Activated CD4-positive, alpha-beta T cell treated with anti-CD3 and anti-CD28 coated beads for 36 hours (primary cell): Measurements from ENCODE around the gene HSFX4. TPM values are rescaled to one million over a fixed set of nuclear protein-coding genes. Genes with fewer than 3 reads are reported as not detected.
"Not testable (repeated sequence)": the region's sequence is repeated elsewhere in the genome, so short reads cannot be mapped to it uniquely, and the experiment has no call there.

Experiments used
- ATAC-seq: fragments of 200-7000 bp; cut with Tn5 transposase; one replicate; pipeline ENCODE4 v1.10.0; 2021; ENCODE audit warnings: mild to moderate bottlenecking, moderate library complexity
- CTCF ChIA-PET: fragments of 350-600 bp; sonication (Branson Sonifier 250); formaldehyde crosslinking; loops from one replicate; lab custom pipeline; 2021; ENCODE audit warnings: antibody characterized with exemption; lab: Charles Lee
- POLR2A ChIA-PET: fragments of 350-600 bp; sonication (Branson Sonifier 250); formaldehyde crosslinking; loops from one replicate; lab custom pipeline; 2021; ENCODE audit warnings: antibody characterized with exemption, inconsistent platforms; lab: Charles Lee
- DNase-seq: peaks from one replicate; pipeline ENCODE4 v3.0.0-alpha.2; 2020
- H3K27ac Mint-ChIP-seq: one replicate; pipeline ENCODE4 v1.8.0; 2021; ENCODE audit warnings: mixed read lengths
- H3K27me3 Mint-ChIP-seq: one replicate; pipeline ENCODE4 v1.8.0; 2021; ENCODE audit warnings: mixed read lengths
- H3K36me3 Mint-ChIP-seq: one replicate; pipeline ENCODE4 v1.8.0; 2021; ENCODE audit warnings: low read depth, mixed read lengths
- H3K4me1 Mint-ChIP-seq: one replicate; pipeline ENCODE4 v1.8.0; 2021; ENCODE audit warnings: mixed read lengths
- H3K4me3 Mint-ChIP-seq: one replicate; pipeline ENCODE4 v1.8.0; 2021; ENCODE audit warnings: mild to moderate bottlenecking, moderate library complexity, mixed read lengths
- H3K9me3 Mint-ChIP-seq: one replicate; pipeline ENCODE4 v1.8.0; 2021; ENCODE audit warnings: low read depth, mixed read lengths
- intact Hi-C, 2 experiments: fragments of 100-400 bp; cut with DNase I in 1 of 2; cut with micrococcal nuclease in 1 of 2; formaldehyde crosslinking; loops; one replicate each; pipeline versions ENCODE4 v1.14.2 to v1.15.1; 2022 to 2024; cut with DNase I, micrococcal nuclease
- total RNA-seq, 2 experiments: library from RNA; stranded (reverse); gene quantifications; one replicate each; pipeline ENCODE4 v1.2.3, GENCODE V29; 2021

The HSFX4 gene
- total RNA-seq, 2 experiments from 2014 or later: not detected

GRCh38 chrX:149938881-149939654, 9.7 kb downstream of the HSFX4 start:
- no peaks in the 10 kb centered on the region for H3K27me3 Mint-ChIP-seq
- POLR2A ChIA-PET: interaction anchor here (1.8 to 3.1 kb wide), 2 partner anchors 399 to 754 kb away, joined by 4 to 30 read pairs; partner anchors contain the start of genes EOLA1 and MTMR1
- H3K4me1 Mint-ChIP-seq: peaks cover 3% of the 10 kb centered on the region
- H3K27ac Mint-ChIP-seq: no peak overlapping the region
- DNase-seq (peak; percentile 94), ATAC-seq (peak; percentile 18)
- intact Hi-C loops: loop anchor here in 1 of 2 experiments (2.0 to 5.0 kb wide), 3 partner anchors 66 to 753 kb away; partner anchors contain the start of genes MTM1 and MTMR1
- H3K4me3 Mint-ChIP-seq: peak overlapping the region; percentile 82
- H3K36me3 Mint-ChIP-seq: peaks cover 2% of the 10 kb centered on the region
- no peaks in the 10 kb centered on the region for H3K9me3 Mint-ChIP-seq
- CTCF ChIA-PET: interaction anchor here (1.0 to 1.1 kb wide), 3 partner anchors 26 to 421 kb away, joined by 3 to 4 read pairs (median 3); no protein-coding TSS in a partner anchor

- H3K27ac Mint-ChIP-seq: peak overlapping the region; percentile 88
- H3K9me3 Mint-ChIP-seq: no peaks in the 10 kb centered on the region
- intact Hi-C loops: loop anchor here in 1 of 2 experiments (2.0 to 5.0 kb wide), 3 partner anchors 67 to 753 kb away; partner anchors contain the start of genes MTM1 and MTMR1
- peak overlapping the region; percentile 81 for H3K4me3 Mint-ChIP-seq
- peaks cover 3% of the 10 kb centered on the region for H3K4me1 Mint-ChIP-seq
- H3K36me3 Mint-ChIP-seq: no peaks in the 10 kb centered on the region
- H3K27me3 Mint-ChIP-seq: no peaks in the 10 kb centered on the region
- ChIA-PET POLR2A (interaction anchor here (1.3 to 3.1 kb wide), 3 partner anchors 399 to 754 kb away, joined by 4 to 30 read pairs (median 6); partner anchors contain the start of genes EOLA1 and MTMR1), CTCF (interaction anchor here (0.9 kb wide), 1 partner anchor 400 kb away, joined by 3 read pairs; no protein-coding TSS in a partner anchor)
- DNase-seq (no peak), ATAC-seq (peak; percentile 26)
Observed at GRCh38 chrX:149939655-149939904, 10.2 kb downstream of the HSFX4 start.

- Mint-ChIP-seq H3K4me1 (peaks cover 3% of the 10 kb centered on the region), H3K4me3 (peak overlapping the region; percentile 81), H3K27me3 (no peaks in the 10 kb centered on the region), H3K27ac (peak overlapping the region; percentile 88), H3K36me3 (no peaks in the 10 kb centered on the region), H3K9me3 (no peaks in the 10 kb centered on the region)
- ATAC-seq: peak; percentile 57
- POLR2A ChIA-PET: interaction anchor here (0.7 to 3.1 kb wide), 4 partner anchors 400 to 753 kb away, joined by 3 to 30 read pairs (median 5); partner anchors contain the start of genes EOLA1 and MTMR1
- peak; percentile 95 for DNase-seq
- CTCF ChIA-PET: interaction anchor here (0.6 to 1.1 kb wide), 4 partner anchors 10 to 423 kb away, joined by 3 to 6 read pairs (median 4); partner anchors contain the start of gene MAMLD1
- intact Hi-C loops: loop anchor here in 1 of 2 experiments (2.0 to 5.0 kb wide), 3 partner anchors 67 to 752 kb away; partner anchors contain the start of genes MTM1 and MTMR1
Observed at GRCh38 chrX:149939905-149940673, 10.7 kb downstream of the HSFX4 start.

- DNase-seq, H3K36me3 Mint-ChIP-seq, intact Hi-C loops, ATAC-seq, H3K27me3 Mint-ChIP-seq, H3K9me3 Mint-ChIP-seq, H3K4me1 Mint-ChIP-seq: not testable (repeated sequence)
- CTCF ChIA-PET: interaction anchor here (0.6 to 1.1 kb wide), 3 partner anchors 10 to 422 kb away, joined by 3 to 6 read pairs (median 4); partner anchors contain the start of gene MAMLD1
- Mint-ChIP-seq H3K27ac (peak overlapping the region; percentile 88), H3K4me3 (peak overlapping the region; percentile 81)
- POLR2A ChIA-PET: interaction anchor here (0.7 to 3.1 kb wide), 3 partner anchors 401 to 674 kb away, joined by 3 to 30 read pairs (median 6); partner anchors contain the start of gene EOLA1
Observed at GRCh38 chrX:149940674-149941024, 11.3 kb downstream of the HSFX4 start.

- H3K4me1 Mint-ChIP-seq, intact Hi-C loops, H3K27me3 Mint-ChIP-seq, CTCF ChIA-PET, ATAC-seq, H3K36me3 Mint-ChIP-seq, DNase-seq, H3K27ac Mint-ChIP-seq, POLR2A ChIA-PET, H3K4me3 Mint-ChIP-seq, H3K9me3 Mint-ChIP-seq: not testable (repeated sequence)
Observed at GRCh38 chrX:149945087-149945670, 15.8 kb downstream of the HSFX4 start.

- H3K27me3 Mint-ChIP-seq, H3K9me3 Mint-ChIP-seq, intact Hi-C loops, DNase-seq, H3K27ac Mint-ChIP-seq, CTCF ChIA-PET, H3K36me3 Mint-ChIP-seq, H3K4me3 Mint-ChIP-seq, POLR2A ChIA-PET, ATAC-seq, H3K4me1 Mint-ChIP-seq: not testable (repeated sequence)
Observed at GRCh38 chrX:149945820-149946219, 16.4 kb downstream of the HSFX4 start.

- DNase-seq, H3K4me1 Mint-ChIP-seq, H3K9me3 Mint-ChIP-seq, H3K27me3 Mint-ChIP-seq, intact Hi-C loops, ATAC-seq, H3K27ac Mint-ChIP-seq, H3K36me3 Mint-ChIP-seq, CTCF ChIA-PET, H3K4me3 Mint-ChIP-seq, POLR2A ChIA-PET: not testable (repeated sequence)
Observed at GRCh38 chrX:149946932-149947331, 17.6 kb downstream of the HSFX4 start.

- ATAC-seq (no peak), DNase-seq (no peak)
- POLR2A ChIA-PET: no interaction called here
- no peak overlapping the region for H3K27ac Mint-ChIP-seq
- no peaks in the 10 kb centered on the region for H3K27me3 Mint-ChIP-seq
- H3K9me3 Mint-ChIP-seq: no peaks in the 10 kb centered on the region
- intact Hi-C loops: no loop called here
- CTCF ChIA-PET: interaction anchor here (0.9 kb wide), 1 partner anchor 199 kb away, joined by 3 read pairs; no protein-coding TSS in a partner anchor
- H3K4me3 Mint-ChIP-seq: no peak overlapping the region
- no peaks in the 10 kb centered on the region for H3K36me3 Mint-ChIP-seq
- no peaks in the 10 kb centered on the region for H3K4me1 Mint-ChIP-seq
Observed at GRCh38 chrX:149948016-149948415, 18.6 kb downstream of the HSFX4 start.

- Mint-ChIP-seq H3K9me3 (no peaks in the 10 kb centered on the region), H3K4me3 (no peak overlapping the region), H3K36me3 (no peaks in the 10 kb centered on the region), H3K27me3 (no peaks in the 10 kb centered on the region), H3K4me1 (no peaks in the 10 kb centered on the region), H3K27ac (no peak overlapping the region)
- DNase-seq: no peak
- ChIA-PET CTCF (interaction anchor here (0.7 to 1.1 kb wide), 4 partner anchors 10 to 733 kb away, joined by 3 to 4 read pairs (median 4); partner anchors contain the start of genes EOLA1 and EOLA2), POLR2A (no interaction called here)
- intact Hi-C loops: loop anchor here in 1 of 2 experiments (2.0 kb wide), 1 partner anchor 731 kb away; no protein-coding TSS in a partner anchor
- no peak for ATAC-seq
Observed at GRCh38 chrX:149949743-149950436, 20.5 kb downstream of the HSFX4 start.

GRCh38 chrX:149950681-149951080, 21.3 kb downstream of the HSFX4 start:
- POLR2A ChIA-PET: no interaction called here
- intact Hi-C loops: loop anchor here in 1 of 2 experiments (2.0 kb wide), 1 partner anchor 730 kb away; no protein-coding TSS in a partner anchor
- Mint-ChIP-seq H3K27ac (no peak overlapping the region), H3K36me3 (no peaks in the 10 kb centered on the region), H3K9me3 (no peaks in the 10 kb centered on the region), H3K4me3 (no peak overlapping the region), H3K4me1 (no peaks in the 10 kb centered on the region), H3K27me3 (no peaks in the 10 kb centered on the region)
- ATAC-seq: no peak
- CTCF ChIA-PET: interaction anchor here (0.7 to 1.1 kb wide), 4 partner anchors 10 to 733 kb away, joined by 3 to 4 read pairs (median 4); partner anchors contain the start of genes EOLA1 and EOLA2
- peak; percentile 8 for DNase-seq
